A549 (cell line): ENCODE data around the gene TSPEAR. TPM values are rescaled to one million over a fixed set of nuclear protein-coding genes. Genes with fewer than 3 reads are reported as not detected.

Experiments used
- ATAC-seq, 2 experiments: fragments of 200-7000 bp in 1 of 2; fragments of >200 bp in 1 of 2; cut with Nextera tagmentation in 1 of 2; cut with Tn5 transposase in 1 of 2; 3 replicates each; pipeline versions ENCODE4 v1.8.0 to v1.9.1; 2018 to 2020; ENCODE audit warnings: mild to moderate bottlenecking in 1 of 2, moderate library complexity in 1 of 2
- CTCF ChIA-PET: fragments of 300-600 bp; sonication (Branson Sonifier 250); formaldehyde crosslinking; extraction: SDS; loops from one replicate; lab custom pipeline; 2021; ENCODE audit warnings: antibody characterized with exemption, inconsistent platforms; lab: Yijun Ruan, JAX
- POLR2A ChIA-PET: fragments of 350-600 bp; formaldehyde crosslinking; extraction: SDS; loops from one replicate; lab custom pipeline; 2021; ENCODE audit warnings: antibody characterized with exemption, inconsistent platforms; lab: Yijun Ruan, JAX
- DNase-seq, 2 experiments: peaks; one replicate each; pipeline versions ENCODE4 v3.0.0 to v3.0.0-alpha.2; 2011 to 2016; ENCODE audit warnings: low read depth in 1 of 2, low spot score in 1 of 2
- FAIRE-seq: peaks from 2 replicates; lab custom pipeline; 2011; peaks lifted over from hg19 to GRCh38; lab: Jason Lieb, UNC
- H3K27ac ChIP-seq, 2 experiments: fragments of >200 bp; sonication (Bioruptor Twin); formaldehyde crosslinking; 3 replicates each; pipeline ENCODE4 v1.5.1; 2016 to 2017
- H3K4me1 ChIP-seq: fragments of >200 bp; sonication (Bioruptor Twin); formaldehyde crosslinking; 3 replicates; pipeline ENCODE4 v1.6.1; 2016
- H3K4me2 ChIP-seq: fragments of >200 bp; sonication (Bioruptor Twin); formaldehyde crosslinking; 3 replicates; pipeline ENCODE4 v1.6.1; 2016
- H3K4me3 ChIP-seq: fragments of >200 bp; sonication (Bioruptor Twin); formaldehyde crosslinking; 3 replicates; pipeline ENCODE4 v1.5.1; 2016
- H3K9me3 ChIP-seq: fragments of >200 bp; sonication (Bioruptor Twin); formaldehyde crosslinking; 3 replicates; pipeline ENCODE4 v1.6.1; 2016
- BHLHE40 ChIP-seq: IDR thresholded peaks from 2 replicates; pipeline ENCODE4 v1.6.1; 2012; ENCODE audit warnings: low read depth, low read length, inconsistent platforms
- CEBPB ChIP-seq, 2 experiments: fragments of >200 bp in 1 of 2; sonication (Bioruptor Twin) in 1 of 2; formaldehyde crosslinking in 1 of 2; IDR thresholded peaks; 2 replicates each; pipeline ENCODE4 v1.6.1; 2012 to 2016
- CHD2 ChIP-seq: fragments of 150-350 bp; IDR thresholded peaks from 2 replicates; pipeline ENCODE4 v1.6.1; 2014; ENCODE audit warnings: low read length; ENCODE audit not compliant: partially characterized antibody
- FOSL2 ChIP-seq, 2 experiments: fragments of 450-650 bp in 1 of 2; fragments of >200 bp in 1 of 2; sonication (Bioruptor Twin) in 1 of 2; formaldehyde crosslinking; IDR thresholded peaks; 2 replicates each; pipeline versions ENCODE4 v1.5.0 to v1.6.1; 2016 to 2020; ENCODE audit warnings: mild to moderate bottlenecking in 1 of 2, moderate library complexity in 1 of 2
- FOXS1 ChIP-seq: fragments of 250-450 bp; sonication (Bioruptor Pico); IDR thresholded peaks from 2 replicates; pipeline ENCODE4 v1.5.0; 2020; ENCODE audit warnings: mild to moderate bottlenecking, moderate library complexity
- HDAC2 ChIP-seq: fragments of 200-600 bp; sonication (generic); IDR thresholded peaks from 2 replicates; pipeline ENCODE4 v1.6.1; 2016
- HEYL ChIP-seq: fragments of 250-450 bp; sonication (Bioruptor Pico); IDR thresholded peaks from 2 replicates; pipeline ENCODE4 v1.8.0; 2021; ENCODE audit warnings: mild to moderate bottlenecking, moderate library complexity
- HOXA7 ChIP-seq: fragments of 250-450 bp; sonication (Bioruptor Pico); IDR thresholded peaks from 2 replicates; pipeline ENCODE4 v1.5.0; 2020; ENCODE audit warnings: mild to moderate bottlenecking, moderate library complexity
- HOXB5 ChIP-seq: fragments of 250-450 bp; sonication (Bioruptor Pico); IDR thresholded peaks from 2 replicates; pipeline ENCODE4 v1.5.0; 2020; ENCODE audit warnings: mild to moderate bottlenecking, moderate library complexity
- JUN ChIP-seq, 2 experiments: fragments of >200 bp; sonication (Bioruptor Twin); formaldehyde crosslinking; IDR thresholded peaks; 2 replicates in 1 of 2; 3 replicates in 1 of 2; pipeline ENCODE4 v1.6.1; 2016 to 2017
- KDM1A ChIP-seq: fragments of 200-600 bp; sonication (generic); IDR thresholded peaks from 2 replicates; pipeline ENCODE4 v1.6.1; 2016; ENCODE audit warnings: low read depth, mild to moderate bottlenecking
- KDM5A ChIP-seq: fragments of 200-600 bp; sonication (generic); IDR thresholded peaks from 2 replicates; pipeline ENCODE4 v1.6.1; 2016; ENCODE audit warnings: antibody characterized with exemption, mild to moderate bottlenecking
- MAZ ChIP-seq: fragments of 150-350 bp; IDR thresholded peaks from 2 replicates; pipeline ENCODE4 v1.6.1; 2014; ENCODE audit warnings: antibody characterized with exemption, low read depth, low read length, borderline replicate concordance
- NR3C1 ChIP-seq: fragments of >200 bp; sonication (Bioruptor Twin); formaldehyde crosslinking; IDR thresholded peaks from 3 replicates; pipeline ENCODE4 v1.6.1; 2017
- PHF8 ChIP-seq: fragments of 200-600 bp; sonication (generic); IDR thresholded peaks from 2 replicates; pipeline ENCODE4 v1.6.1; 2016; ENCODE audit warnings: low read depth, mild to moderate bottlenecking, antibody characterized with exemption, moderate library complexity, borderline replicate concordance
- POLR2A ChIP-seq: IDR thresholded peaks from 2 replicates; pipeline ENCODE4 v1.6.1; 2012; ENCODE audit warnings: mild to moderate bottlenecking, low read length
- POLR2AphosphoS2 ChIP-seq: conservative IDR thresholded peaks from 2 replicates; pipeline ENCODE4 v1.6.1; 2012; ENCODE audit warnings: low read length, improper control_type of control experiment, inconsistent platforms
- RAD21 ChIP-seq, 2 experiments: fragments of >200 bp in 1 of 2; sonication (Bioruptor Twin) in 1 of 2; formaldehyde crosslinking in 1 of 2; IDR thresholded peaks in 1 of 2; conservative IDR thresholded peaks in 1 of 2; 2 replicates in 1 of 2; 3 replicates in 1 of 2; pipeline ENCODE4 v1.6.1; 2012 to 2018; ENCODE audit warnings: inconsistent platforms in 1 of 2
- RFX5 ChIP-seq: fragments of 450-650 bp; IDR thresholded peaks from 2 replicates; pipeline ENCODE4 v1.7.1; 2014; ENCODE audit warnings: antibody characterized with exemption, mild to moderate bottlenecking, moderate library complexity
- SREBF2 ChIP-seq: fragments of 450-650 bp; IDR thresholded peaks from 2 replicates; pipeline ENCODE4 v1.6.1; 2014; ENCODE audit warnings: mild to moderate bottlenecking, moderate library complexity
- TP53 ChIP-seq: fragments of 250-450 bp; sonication (Bioruptor Pico); IDR thresholded peaks from 2 replicates; pipeline ENCODE4 v1.5.0; 2021; ENCODE audit warnings: mild to moderate bottlenecking, moderate library complexity
- ZC3H11A ChIP-seq: fragments of 450-650 bp; IDR thresholded peaks from 2 replicates; pipeline ENCODE4 v1.6.1; 2014; ENCODE audit warnings: antibody characterized with exemption, mild to moderate bottlenecking
- ZFP36 ChIP-seq: fragments of 450-650 bp; IDR thresholded peaks from 2 replicates; pipeline ENCODE4 v1.6.1; 2014; ENCODE audit warnings: borderline replicate concordance; ENCODE audit not compliant: partially characterized antibody
- ZSCAN20 ChIP-seq: fragments of 250-450 bp; sonication (Bioruptor Pico); IDR thresholded peaks from 2 replicates; pipeline ENCODE4 v1.8.0; 2022; ENCODE audit warnings: mild to moderate bottlenecking, moderate library complexity
- WGBS: methylation state at CpG from one replicate; pipeline ENCODE4 v1.1.6; 2017; ENCODE audit errors: missing lambda C conversion rate; 5-methylcytosine and 5-hydroxymethylcytosine counted together
- polyA plus RNA-seq, 4 experiments: library from polyadenylated mRNA; depleted of rRNA in 3 of 4; stranded (reverse); fragments of >200 nt; fragmentation: RNase III in 1 of 4; extraction: RNeasy Plus Mini Kit Qiagen cat#74134 plus additional on column Dnase treatment in 1 of 4; gene quantifications; 2 replicates in 3 of 4; 3 replicates in 1 of 4; pipeline ENCODE4 v1.2.3, GENCODE V29; 2011 to 2017
- TF ChIP-seq, protein P1 (sequence below): fragments of 250-450 bp; sonication (Bioruptor Pico); IDR thresholded peaks from 2 replicates; pipeline ENCODE4 v1.5.0; 2020; ENCODE audit warnings: low read depth, mild to moderate bottlenecking, moderate library complexity
- TF ChIP-seq, protein P2 (sequence below): IDR thresholded peaks from 2 replicates; pipeline ENCODE4 v1.6.1; 2012
- TF ChIP-seq, protein P3 (sequence below): fragments of 250-450 bp; sonication (Bioruptor Pico); IDR thresholded peaks from 2 replicates; pipeline ENCODE4 v1.5.0; 2021; ENCODE audit warnings: mild to moderate bottlenecking, moderate library complexity, borderline replicate concordance

The TSPEAR gene
- polyA plus RNA-seq, 2 of the 4 experiments (the other 2 are of a cell fraction), result not detected

DNA sequence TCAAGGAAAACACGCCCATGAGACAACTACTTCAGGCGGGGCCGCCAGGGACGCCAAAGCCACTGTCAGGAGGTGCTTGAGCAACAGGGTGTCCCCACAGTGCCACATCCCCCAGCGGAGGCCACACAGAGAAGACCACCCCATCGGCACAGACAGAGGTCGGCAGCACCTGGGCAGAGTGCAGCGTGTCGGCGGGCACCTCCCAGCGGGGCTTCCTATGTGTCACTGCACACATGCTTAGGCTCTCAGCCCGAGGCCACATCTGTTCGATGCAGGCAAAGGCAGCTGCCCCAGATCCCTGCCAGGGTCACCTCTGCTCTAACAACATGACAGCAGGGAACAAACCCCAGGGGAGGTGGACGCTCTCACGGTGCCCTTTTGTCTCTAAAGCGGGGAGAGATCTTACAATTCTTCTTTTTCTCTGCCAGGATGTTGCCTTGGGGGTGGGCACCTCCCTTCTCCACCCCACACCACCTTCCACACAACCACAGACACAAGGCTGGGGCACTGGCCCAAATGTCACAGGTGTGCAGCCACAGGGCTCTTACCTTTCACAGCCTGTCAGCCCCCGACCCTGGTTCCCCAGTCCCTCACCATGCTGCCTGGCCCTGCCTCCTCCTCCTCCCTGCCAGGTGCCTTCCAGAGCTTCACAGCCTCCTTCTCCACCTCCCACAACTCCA lies 95.3 kb downstream of the TSPEAR start:
- DNase-seq (no peak), FAIRE-seq (no peak), ATAC-seq (no peak)
- H3K4me1 ChIP-seq, result no peaks in the 10 kb centered on the region
- CTCF ChIA-PET, result no interaction called here
- 0 out of 3 replicates have a peak, but pooled peaks cover 2% of the 10 kb centered on the region for H3K9me3 ChIP-seq
- H3K4me3 ChIP-seq, result no peak overlapping the region
- POLR2A ChIA-PET, result no interaction called here
- no peak overlapping the region for H3K27ac ChIP-seq
- 29% methylated on average over 4 of the region's 17 CpGs for WGBS
- H3K4me2 ChIP-seq, result no peak overlapping the region
- no peak for TF ChIP-seq ZC3H11A
- no peak for TF ChIP-seq FOSL2 (IDR thresholded peaks at IDR 0.05)
- TF ChIP-seq FOSL2 (CRISPR knock-in tag; IDR thresholded peaks at IDR 0.05), result no peak
- no peak for TF ChIP-seq HDAC2
- TF ChIP-seq KDM1A, result no peak
- no peak for TF ChIP-seq HEYL (CRISPR knock-in tag)
- TF ChIP-seq ZFP36, result no peak
- no peak for TF ChIP-seq NR3C1
- TF ChIP-seq JUN (IDR thresholded peaks at IDR 0.05), result no peak
- no peak for TF ChIP-seq CHD2
- TF ChIP-seq HOXA7 (CRISPR knock-in tag), result no peak
- TF ChIP-seq MAZ, result no peak

DNA sequence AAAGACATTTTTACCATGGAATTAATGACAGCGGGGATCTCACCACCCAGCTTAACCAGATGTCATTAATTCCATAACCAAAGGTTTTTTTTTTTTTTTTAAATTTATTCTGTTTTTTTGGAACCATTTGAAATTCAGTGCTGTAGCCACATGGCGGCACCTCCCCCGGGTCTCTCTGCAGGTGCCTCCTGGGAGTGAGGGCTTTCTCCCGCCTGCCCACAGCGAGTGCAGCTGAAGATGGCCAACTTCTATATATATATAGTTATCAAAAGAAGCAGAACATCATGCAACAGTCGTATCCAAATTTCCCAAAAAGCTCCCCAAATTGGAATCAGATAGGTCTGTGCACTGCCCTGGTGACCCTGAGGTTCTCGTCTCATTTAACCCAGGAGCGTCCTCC lies 95.9 kb downstream of the TSPEAR start:
- FAIRE-seq, result no peak
- Histone ChIP-seq H3K4me1 (no peaks in the 10 kb centered on the region), H3K4me2 (no peak overlapping the region), H3K27ac (no peak overlapping the region), H3K9me3 (0 out of 3 replicates have a peak, but pooled peaks cover 2% of the 10 kb centered on the region), H3K4me3 (no peak overlapping the region)
- ChIA-PET CTCF (interaction anchor here (0.6 kb wide), 2 partner anchors 24 to 61 kb away, joined by 3 to 5 read pairs; no protein-coding TSS in a partner anchor), POLR2A (no interaction called here)
- TF ChIP-seq SREBF2, result no peak
- no peak for TF ChIP-seq TP53 (CRISPR knock-in tag)
- no peak for TF ChIP-seq RAD21 (conservative IDR thresholded peaks at IDR 0.05 in 1 of 2, IDR thresholded peaks at IDR 0.05 in 1 of 2)
- TF ChIP-seq, protein P1, sequence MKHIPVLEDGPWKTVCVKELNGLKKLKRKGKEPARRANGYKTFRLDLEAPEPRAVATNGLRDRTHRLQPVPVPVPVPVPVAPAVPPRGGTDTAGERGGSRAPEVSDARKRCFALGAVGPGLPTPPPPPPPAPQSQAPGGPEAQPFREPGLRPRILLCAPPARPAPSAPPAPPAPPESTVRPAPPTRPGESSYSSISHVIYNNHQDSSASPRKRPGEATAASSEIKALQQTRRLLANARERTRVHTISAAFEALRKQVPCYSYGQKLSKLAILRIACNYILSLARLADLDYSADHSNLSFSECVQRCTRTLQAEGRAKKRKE (CRISPR knock-in tag), result no peak
- no peak for TF ChIP-seq POLR2A
- TF ChIP-seq POLR2AphosphoS2, result no peak
- TF ChIP-seq, protein P2, sequence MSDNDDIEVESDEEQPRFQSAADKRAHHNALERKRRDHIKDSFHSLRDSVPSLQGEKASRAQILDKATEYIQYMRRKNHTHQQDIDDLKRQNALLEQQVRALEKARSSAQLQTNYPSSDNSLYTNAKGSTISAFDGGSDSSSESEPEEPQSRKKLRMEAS, result no peak
- no peak for TF ChIP-seq FOXS1 (CRISPR knock-in tag)
- no peak for TF ChIP-seq KDM1A
- no peak for TF ChIP-seq BHLHE40
- TF ChIP-seq HOXB5 (CRISPR knock-in tag), result no peak
- no peak for TF ChIP-seq ZC3H11A
- no peak for TF ChIP-seq ZSCAN20
- TF ChIP-seq PHF8, result no peak
- TF ChIP-seq RFX5, result no peak
- TF ChIP-seq KDM5A, result no peak
- no peak for TF ChIP-seq FOSL2 (IDR thresholded peaks at IDR 0.05)
- TF ChIP-seq FOSL2 (CRISPR knock-in tag; IDR thresholded peaks at IDR 0.05), result no peak
- no peak for TF ChIP-seq CEBPB (IDR thresholded peaks at IDR 0.05)
- TF ChIP-seq, protein P3, sequence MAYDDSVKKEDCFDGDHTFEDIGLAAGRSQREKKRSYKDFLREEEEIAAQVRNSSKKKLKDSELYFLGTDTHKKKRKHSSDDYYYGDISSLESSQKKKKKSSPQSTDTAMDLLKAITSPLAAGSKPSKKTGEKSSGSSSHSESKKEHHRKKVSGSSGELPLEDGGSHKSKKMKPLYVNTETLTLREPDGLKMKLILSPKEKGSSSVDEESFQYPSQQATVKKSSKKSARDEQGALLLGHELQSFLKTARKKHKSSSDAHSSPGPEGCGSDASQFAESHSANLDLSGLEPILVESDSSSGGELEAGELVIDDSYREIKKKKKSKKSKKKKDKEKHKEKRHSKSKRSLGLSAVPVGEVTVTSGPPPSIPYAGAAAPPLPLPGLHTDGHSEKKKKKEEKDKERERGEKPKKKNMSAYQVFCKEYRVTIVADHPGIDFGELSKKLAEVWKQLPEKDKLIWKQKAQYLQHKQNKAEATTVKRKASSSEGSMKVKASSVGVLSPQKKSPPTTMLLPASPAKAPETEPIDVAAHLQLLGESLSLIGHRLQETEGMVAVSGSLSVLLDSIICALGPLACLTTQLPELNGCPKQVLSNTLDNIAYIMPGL, result no peak
- 8% methylated on average over 7 of the region's 8 CpGs for WGBS
- ATAC-seq, result no peak
- no peak for DNase-seq
